SIG-M5 (cell line): Measurements from ENCODE around the gene C1S.
"Not testable (repeated sequence)": the region's sequence is repeated elsewhere in the genome, so short reads cannot be mapped to it uniquely, and the experiment has no call there.

Source experiments
- DNase-seq: peaks from one replicate; lab custom pipeline; 2025; lab: John Stamatoyannopoulos, UW

Gene C1S

GRCh38 chr12:7046383-7047105 lies 14.0 kb upstream of the C1S start:
- DNase-seq, result no peak

GRCh38 chr12:7047306-7047705 lies 13.2 kb upstream of the C1S start:
- no peak for DNase-seq

GRCh38 chr12:7049445-7049951 lies 11.0 kb upstream of the C1S start:
- DNase-seq, result not testable (repeated sequence)

GRCh38 chr12:7049973-7050372 lies 10.5 kb upstream of the C1S start:
- not testable (repeated sequence) for DNase-seq

- DNase-seq, result no peak
These were observed 5.6 kb upstream of the C1S start for GRCh38 chr12:7054925-7055324.

GRCh38 chr12:7055736-7056135 lies 4.8 kb upstream of the C1S start:
- DNase-seq, result not testable (repeated sequence)

- DNase-seq, result no peak
These were observed 2.2 kb upstream of the C1S start for GRCh38 chr12:7058163-7058845.

- no peak for DNase-seq
These were observed 1.6 kb upstream of the C1S start for GRCh38 chr12:7058850-7059395.

GRCh38 chr12:7059780-7060179 lies 738 bp upstream of the C1S start:
- no peak for DNase-seq

GRCh38 chr12:7061138-7061537 lies 620 bp downstream of the C1S start:
- DNase-seq, result no peak

- DNase-seq, result no peak
These were observed 1.1 kb downstream of the C1S start for GRCh38 chr12:7061596-7061995.

- DNase-seq, result no peak
These were observed 4.0 kb downstream of the C1S start for GRCh38 chr12:7064516-7064915.

- DNase-seq, result no peak
These were observed 4.6 kb downstream of the C1S start for GRCh38 chr12:7065073-7065623.

- DNase-seq, result no peak
These were observed 6.1 kb downstream of the C1S start for GRCh38 chr12:7066596-7066995.

- DNase-seq, result no peak
These were observed 6.6 kb downstream of the C1S start for GRCh38 chr12:7067096-7067495.

GRCh38 chr12:7068240-7068993 lies 7.9 kb downstream of the C1S start:
- no peak for DNase-seq

- no peak for DNase-seq
These were observed 8.5 kb downstream of the C1S start for GRCh38 chr12:7068994-7069346.

GRCh38 chr12:7069386-7069785 lies 8.9 kb downstream of the C1S start:
- no peak for DNase-seq

- DNase-seq, result no peak
These were observed 11.5 kb downstream of the C1S start for GRCh38 chr12:7072035-7072434.

- DNase-seq, result no peak
These were observed 12.0 kb downstream of the C1S start for GRCh38 chr12:7072554-7072953.

GRCh38 chr12:7073946-7074345 lies 13.4 kb downstream of the C1S start:
- DNase-seq, result no peak

GRCh38 chr12:7075518-7075917 lies 15.0 kb downstream of the C1S start:
- DNase-seq, result no peak
